Femur (tissue), 1 donor: ENCODE data around the gene TEX44.
A peak's percentile ranks its signal among the peaks of the same experiment; 100 is the strongest.
"Not testable (repeated sequence)": the region's sequence is repeated elsewhere in the genome, so short reads cannot be mapped to it uniquely, and the experiment has no call there.

Experiments
- DNase-seq: peaks from one replicate; pipeline ENCODE4 v3.0.0-alpha.2; 2017

TEX44 gene

GRCh38 chr2:231592636-231593145 lies at the start of gene TEX44:
TEX44 (plus strand) TSS chr2:231592864; CDS start chr2:231592952, 88 bp downstream.
- DNase-seq, result no peak

GRCh38 chr2:231545105-231545902 lies 47.4 kb upstream of the TEX44 start:
- DNase-seq, result peak; percentile 71

- no peak for DNase-seq
Measured at GRCh38 chr2:231546014-231546715, 46.5 kb upstream of the TEX44 start.

- no peak for DNase-seq
Measured at GRCh38 chr2:231547315-231548110, 45.2 kb upstream of the TEX44 start.

- no peak for DNase-seq
Measured at GRCh38 chr2:231548752-231549151, 43.9 kb upstream of the TEX44 start.

GRCh38 chr2:231549446-231550239 lies 43.0 kb upstream of the TEX44 start:
- no peak for DNase-seq

- no peak for DNase-seq
Measured at GRCh38 chr2:231552752-231553151, 39.9 kb upstream of the TEX44 start.

GRCh38 chr2:231554327-231554726 lies 38.3 kb upstream of the TEX44 start:
- DNase-seq, result no peak

GRCh38 chr2:231554748-231555545 lies 37.7 kb upstream of the TEX44 start:
- peak; percentile 59 for DNase-seq

GRCh38 chr2:231556496-231556895 lies 36.2 kb upstream of the TEX44 start:
- DNase-seq, result not testable (repeated sequence)

- DNase-seq, result no peak
Measured at GRCh38 chr2:231556981-231557380, 35.7 kb upstream of the TEX44 start.

- DNase-seq, result peak; percentile 80
Measured at GRCh38 chr2:231557571-231558217, 35.0 kb upstream of the TEX44 start.

- peak; percentile 52 for DNase-seq
Measured at GRCh38 chr2:231563378-231563961, 29.2 kb upstream of the TEX44 start.

- no peak for DNase-seq
Measured at GRCh38 chr2:231565887-231566594, 26.6 kb upstream of the TEX44 start.

- no peak for DNase-seq
Measured at GRCh38 chr2:231567159-231567558, 25.5 kb upstream of the TEX44 start.

GRCh38 chr2:231568098-231568784 lies 24.4 kb upstream of the TEX44 start:
- DNase-seq, result no peak

- no peak for DNase-seq
Measured at GRCh38 chr2:231568785-231569435, 23.8 kb upstream of the TEX44 start.

GRCh38 chr2:231570915-231571314 lies 21.7 kb upstream of the TEX44 start:
- DNase-seq, result not testable (repeated sequence)
